T-helper 2 cell (primary cell): ENCODE results near the gene CXCL8.
"Not testable (repeated sequence)": the region's sequence is repeated elsewhere in the genome, so short reads cannot be mapped to it uniquely, and the experiment has no call there.

ENCODE experiments used
- DNase-seq, 5 experiments: peaks; one replicate each; pipeline versions ENCODE4 v3.0.0 to v3.0.0-alpha.2; 2012 to 2022
- total RNA-seq, 2 donors: gene quantifications; one replicate each; lab custom pipeline; 2026; lab: John Stamatoyannopoulos, UW

CXCL8 gene
- 0.07 to 0.62 reads per million in 2 donors for total RNA-seq

DNA sequence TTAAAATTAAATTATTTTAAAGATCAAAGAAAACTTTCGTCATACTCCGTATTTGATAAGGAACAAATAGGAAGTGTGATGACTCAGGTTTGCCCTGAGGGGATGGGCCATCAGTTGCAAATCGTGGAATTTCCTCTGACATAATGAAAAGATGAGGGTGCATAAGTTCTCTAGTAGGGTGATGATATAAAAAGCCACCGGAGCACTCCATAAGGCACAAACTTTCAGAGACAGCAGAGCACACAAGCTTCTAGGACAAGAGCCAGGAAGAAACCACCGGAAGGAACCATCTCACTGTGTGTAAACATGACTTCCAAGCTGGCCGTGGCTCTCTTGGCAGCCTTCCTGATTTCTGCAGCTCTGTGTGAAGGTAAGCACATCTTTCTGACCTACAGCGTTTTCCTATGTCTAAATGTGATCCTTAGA, at the start of gene CXCL8:
Gene CXCL8 (plus strand): TSS at position 217 of the 426 bp plus-strand sequence. CDS start 90 bp downstream, at position 307.
- no peak for DNase-seq

DNA sequence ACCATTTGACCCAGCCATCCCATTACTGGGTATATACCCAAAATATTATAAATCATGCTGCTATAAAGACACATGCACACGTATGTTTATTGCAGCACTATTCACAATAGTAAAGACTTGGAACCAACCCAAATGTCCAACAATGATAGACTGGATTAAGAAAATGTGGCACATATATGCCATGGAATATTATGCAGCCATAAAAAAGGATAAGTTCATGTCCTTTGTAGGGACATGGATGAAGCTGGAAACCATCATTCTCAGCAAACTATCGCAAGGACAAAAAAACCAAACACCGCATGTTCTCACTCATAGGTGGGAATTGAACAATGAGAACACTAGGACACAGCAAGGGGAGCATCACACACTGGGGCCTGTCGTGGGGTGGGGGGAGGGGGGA, 49.2 kb upstream of the CXCL8 start:
- not testable (repeated sequence) for DNase-seq

DNA sequence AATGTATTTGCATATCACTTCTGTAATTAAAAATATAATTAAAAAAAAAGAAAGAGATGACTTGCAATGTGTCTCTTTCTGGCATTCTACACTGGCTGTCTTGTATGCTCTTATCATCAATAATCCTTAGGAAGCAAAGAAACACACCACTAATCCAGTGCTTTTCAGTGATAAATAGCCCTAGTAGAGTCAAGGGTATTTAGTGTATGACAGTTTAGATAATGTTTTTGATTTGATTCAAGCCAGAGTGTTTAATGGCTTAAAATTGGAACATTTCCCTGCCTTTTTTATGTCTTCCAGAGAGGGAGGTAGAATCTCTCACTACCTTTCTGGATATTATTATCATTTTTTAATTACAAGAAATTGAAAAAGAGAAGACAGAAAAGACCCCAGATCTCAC, 48.6 kb upstream of the CXCL8 start:
- DNase-seq: no peak

DNA sequence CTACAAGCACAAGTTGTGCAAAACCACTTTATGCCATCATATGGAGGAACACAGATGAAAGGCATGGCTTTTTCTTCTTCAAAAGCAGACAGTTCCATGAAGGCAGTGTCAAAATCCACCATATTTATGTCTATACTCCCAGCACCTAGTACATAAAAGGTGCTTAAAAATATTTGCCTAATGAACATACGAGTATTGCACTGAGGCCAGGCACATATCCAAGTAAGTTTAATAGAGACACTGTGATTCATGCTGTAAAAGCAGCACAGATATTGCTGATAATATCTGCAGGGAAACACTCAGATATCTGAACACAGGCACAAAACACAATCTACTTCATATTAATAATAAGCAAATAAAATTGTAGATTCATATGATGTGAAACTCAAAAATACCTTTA, 48.1 kb upstream of the CXCL8 start:
- no peak for DNase-seq

DNA sequence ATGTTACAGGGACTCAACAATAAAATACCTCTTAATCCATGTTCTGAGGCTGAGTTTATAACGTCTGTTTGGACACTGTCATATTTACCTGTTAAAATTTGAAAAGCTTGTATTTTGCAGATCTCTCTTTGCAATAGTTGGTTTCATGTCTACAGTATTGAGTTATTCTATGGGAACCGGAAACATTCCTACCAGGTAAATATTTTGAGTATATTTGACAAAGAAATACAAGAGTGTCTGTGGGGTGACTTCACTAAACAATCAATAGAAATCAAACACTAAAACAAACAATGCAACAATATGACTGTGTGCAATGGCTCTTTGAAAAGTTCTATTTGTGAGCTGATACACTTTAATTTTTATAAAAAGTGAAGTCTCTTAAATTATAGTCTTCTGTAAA, 47.7 kb upstream of the CXCL8 start:
- no peak for DNase-seq

DNA sequence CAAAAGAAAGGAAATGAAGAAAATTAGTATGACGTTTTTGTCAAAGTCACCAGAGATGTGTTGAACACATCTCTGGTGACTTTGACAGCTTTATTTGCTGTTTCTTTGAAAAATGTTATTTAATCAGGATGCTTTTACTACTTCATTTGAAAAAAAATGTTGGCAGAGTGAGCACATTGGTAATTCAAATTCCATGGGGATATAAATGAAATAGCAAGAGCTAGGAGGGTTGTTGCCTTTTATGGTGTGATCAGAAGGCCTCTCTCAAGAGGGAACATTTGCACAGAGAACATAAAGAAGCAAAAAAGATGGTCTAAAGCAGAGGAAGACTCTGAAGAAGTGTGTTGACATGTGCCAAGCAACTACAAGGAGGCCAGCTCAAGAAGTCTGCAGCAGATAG, 46.6 kb upstream of the CXCL8 start:
- DNase-seq: no peak

DNA sequence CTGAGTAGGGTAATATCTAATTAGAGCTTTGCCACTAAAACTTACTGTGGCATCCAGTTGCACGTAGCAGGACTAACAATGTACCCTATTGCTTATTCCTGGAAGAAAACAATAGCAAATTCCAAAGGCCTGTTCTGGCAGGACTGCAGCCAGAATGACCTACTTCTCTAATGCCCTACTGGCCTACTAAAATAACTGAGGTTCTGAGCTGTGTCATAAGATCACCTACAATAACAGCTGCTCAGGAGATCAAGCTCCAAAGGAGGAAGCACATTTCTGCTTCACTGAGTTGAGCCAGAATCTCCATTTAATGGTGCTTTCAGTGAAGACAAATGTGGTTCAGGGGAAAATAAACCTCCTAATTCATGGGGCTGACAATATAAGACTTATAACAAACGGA, 42.2 kb upstream of the CXCL8 start:
- DNase-seq: no peak

DNA sequence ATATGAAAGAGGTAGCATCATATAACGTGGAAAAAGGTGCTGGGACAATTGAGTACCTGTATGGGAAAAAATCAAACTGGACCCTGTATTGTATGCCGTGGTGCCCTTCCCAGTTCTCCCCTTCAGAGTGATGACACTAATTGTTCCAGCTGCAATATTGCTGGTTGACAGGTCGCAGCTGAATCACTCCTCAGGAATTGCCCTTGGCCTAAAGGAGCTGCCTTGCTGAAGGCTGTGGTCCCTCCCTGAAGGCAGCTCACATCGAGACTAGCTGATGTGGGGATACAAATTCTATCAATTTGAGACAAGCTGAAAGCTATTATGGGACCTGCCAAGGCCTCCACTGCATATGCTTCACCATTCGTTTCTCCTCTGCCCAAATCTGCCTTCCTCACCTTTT, 39.3 kb upstream of the CXCL8 start:
- no peak for DNase-seq

DNA sequence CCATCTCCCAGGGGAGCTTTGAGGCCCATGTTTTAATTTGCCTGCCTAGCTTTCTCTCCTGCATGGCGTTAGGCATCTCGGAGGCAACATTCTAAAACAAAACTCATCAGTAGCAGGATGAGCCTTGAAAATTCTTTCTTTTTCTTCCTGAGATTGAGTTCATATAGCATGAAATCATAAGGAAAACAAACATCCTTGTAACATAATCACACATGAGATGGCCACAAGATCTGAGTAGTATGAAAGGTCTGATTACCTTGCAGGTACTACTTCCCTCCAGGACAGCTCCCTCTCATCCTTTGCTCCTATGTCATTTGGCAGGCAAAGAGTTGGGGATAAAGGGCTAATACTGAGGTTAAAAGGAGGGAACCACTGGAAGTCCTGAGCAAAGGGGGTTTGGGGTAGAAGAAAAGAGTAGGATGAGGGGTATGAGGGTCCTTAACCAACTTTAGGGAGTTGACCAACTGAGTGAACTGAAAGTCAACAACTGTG, 37.5 kb upstream of the CXCL8 start:
- no peak for DNase-seq

DNA sequence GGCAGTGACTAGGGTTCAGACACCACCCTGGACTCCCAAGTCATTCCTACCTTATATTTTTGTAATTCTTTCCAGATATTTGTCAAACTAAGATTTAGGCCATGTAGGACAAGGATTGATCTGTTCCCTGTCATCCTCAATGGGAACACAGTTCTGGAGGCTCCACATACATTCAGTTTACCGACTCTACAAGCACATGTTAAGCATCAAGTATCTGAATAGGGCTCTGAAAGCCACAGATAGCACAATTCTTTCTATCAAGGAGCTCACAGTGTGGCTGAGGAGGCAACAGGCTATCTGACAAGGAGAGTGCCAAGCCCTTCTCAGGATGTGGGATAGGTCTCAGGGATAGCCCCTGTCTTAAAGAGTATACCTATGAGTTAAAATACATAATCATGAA, 37.0 kb upstream of the CXCL8 start:
- DNase-seq: no peak

DNA sequence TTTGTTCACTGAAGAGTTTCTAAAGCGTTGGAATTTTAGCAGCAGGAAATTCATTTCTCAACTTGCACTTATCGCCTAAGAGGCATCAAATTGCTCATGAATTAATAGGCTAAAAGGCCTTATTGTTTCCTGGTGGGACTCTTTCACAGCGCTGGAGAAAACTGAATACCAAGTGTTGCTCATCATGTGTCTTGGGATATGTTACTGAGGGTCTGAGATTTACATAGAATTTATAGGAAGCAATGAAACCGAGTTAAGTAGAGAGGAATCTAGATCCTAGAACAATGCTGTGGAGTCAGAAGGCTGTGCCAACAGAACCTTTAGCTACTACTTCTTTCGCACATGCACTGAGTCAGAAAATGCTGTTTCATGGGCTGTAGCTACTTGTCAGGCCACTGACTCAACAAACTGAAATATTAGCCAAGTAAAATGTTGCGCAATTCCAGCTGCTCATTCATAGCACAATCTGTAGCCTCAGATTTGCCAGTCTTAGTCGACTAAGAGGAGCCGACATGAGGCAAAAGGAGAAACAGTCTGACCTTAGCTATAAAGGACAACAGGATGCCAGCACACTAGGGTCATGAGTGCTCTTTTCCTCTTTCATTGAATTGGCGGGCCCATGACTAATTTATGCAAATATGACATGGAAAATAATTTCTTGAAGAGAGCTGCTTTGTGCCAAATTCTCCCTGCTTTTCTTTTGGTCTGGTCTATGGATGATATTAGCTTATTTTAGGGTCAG, 35.9 kb upstream of the CXCL8 start:
- DNase-seq: peak in 1 of 5 experiments; percentile 14

DNA sequence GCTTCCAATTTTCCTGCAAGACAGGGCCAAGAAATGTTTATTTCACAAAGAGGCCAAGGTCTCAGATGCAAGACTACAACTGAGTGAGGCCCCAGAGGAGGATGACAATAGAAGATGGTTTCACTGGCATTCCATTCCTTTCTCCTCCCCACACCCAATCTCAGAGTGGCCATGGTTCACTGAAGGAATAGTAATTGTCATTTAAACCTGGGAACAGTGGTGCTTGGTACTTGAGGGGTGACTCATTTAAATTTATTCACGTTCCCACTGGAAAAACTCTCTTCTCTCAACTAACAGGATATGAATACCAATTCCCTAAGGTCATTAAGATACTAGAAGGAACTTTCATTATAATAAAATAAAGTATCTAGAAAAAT, 35.3 kb upstream of the CXCL8 start:
- DNase-seq: no peak

DNA sequence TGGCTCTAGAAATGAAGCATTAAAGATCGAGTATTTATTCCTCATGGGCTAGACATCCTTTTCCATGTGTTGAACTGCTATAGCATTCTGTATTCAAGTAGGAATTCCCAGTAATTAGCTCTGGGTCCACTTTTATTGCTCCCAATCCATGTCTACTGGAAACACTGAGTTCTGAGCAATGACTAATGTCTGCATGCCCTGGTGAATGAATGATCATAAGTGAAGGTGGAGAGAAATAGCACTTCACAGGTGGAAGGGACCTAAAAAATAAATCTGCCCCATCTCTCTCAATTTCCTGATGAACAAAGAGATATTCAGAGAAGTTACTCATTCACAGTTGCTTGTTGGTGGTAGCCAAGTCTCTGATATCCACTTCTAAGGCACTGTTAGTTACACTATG, 34.6 kb upstream of the CXCL8 start:
- no peak for DNase-seq

DNA sequence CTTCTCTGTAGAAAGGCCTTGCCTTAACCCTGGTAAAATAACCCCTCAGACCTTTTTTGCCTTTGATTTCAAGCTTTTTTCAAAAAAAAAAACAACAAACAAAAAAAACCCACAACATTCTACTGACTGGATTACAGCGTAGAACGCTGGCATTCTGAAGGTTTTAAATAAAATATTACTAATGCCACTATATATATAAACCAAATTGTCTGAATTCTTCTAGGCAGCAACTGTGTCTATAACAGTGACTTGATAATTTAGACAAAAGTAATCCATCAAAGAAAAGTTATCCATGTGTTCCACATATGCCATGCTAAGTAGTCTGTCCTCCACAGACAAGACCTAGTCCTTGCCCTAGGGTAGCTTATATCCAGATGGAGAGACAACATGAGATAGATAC, 33.6 kb upstream of the CXCL8 start:
- no peak for DNase-seq

DNA sequence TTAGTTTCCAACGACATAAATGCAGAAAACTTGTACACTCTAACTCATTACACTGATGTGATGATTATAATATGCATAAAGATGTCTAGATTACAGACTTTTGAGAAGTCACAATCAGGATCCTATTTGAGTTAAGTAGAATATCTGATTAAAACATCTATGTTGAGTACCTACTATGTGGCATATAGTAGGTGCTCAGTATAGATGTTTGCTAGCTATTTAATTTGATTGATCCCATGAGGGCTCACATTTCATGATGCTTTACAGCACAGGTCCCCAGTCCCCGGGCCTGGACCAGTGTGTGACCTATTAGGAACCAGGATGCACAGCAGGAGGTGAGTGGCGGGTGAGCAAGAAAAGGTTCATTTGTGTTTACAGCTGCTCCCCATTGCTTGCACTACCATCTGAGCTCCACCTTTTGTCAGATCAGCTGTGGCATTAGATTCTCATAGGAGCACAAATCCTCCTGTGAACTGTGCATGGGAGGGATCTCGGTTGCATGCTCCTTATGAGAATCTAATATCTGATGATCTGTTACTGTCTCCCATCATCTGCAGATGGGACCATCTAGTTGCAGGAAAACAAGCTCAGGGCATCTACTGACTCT, 33.0 kb upstream of the CXCL8 start:
- DNase-seq: no peak

DNA sequence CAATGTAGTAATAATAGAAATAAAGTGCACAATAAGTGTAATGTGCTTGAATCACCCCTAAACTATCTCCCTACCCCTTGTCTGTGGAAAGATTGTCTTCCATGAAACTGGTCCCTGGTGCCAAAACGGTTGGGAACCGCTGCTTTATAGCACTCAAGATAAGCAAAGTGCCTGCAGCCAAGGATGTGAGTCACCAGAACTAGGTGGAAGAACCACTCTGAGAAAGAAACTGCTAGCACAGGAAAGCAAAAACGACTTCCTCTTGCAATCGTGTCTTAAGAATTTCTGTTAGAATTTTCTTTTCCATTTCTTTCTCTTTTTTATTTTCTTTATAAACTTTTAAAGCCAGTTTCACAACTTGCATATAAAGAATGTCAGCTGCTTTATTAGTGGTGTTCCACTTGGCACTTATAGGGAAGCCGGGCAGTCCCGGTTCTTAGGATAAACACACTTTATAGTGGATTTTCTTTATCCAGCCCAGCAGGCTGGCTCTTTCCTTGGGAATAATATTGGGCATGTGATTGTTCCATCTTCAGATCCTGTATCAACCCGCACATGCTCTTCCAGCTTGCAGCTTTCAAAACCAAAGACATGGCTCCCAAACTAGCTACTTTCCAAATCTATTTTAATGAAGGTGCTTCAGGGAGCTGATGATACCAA, 32.3 kb upstream of the CXCL8 start:
- peak in 1 of 5 experiments; percentile 61 for DNase-seq

DNA sequence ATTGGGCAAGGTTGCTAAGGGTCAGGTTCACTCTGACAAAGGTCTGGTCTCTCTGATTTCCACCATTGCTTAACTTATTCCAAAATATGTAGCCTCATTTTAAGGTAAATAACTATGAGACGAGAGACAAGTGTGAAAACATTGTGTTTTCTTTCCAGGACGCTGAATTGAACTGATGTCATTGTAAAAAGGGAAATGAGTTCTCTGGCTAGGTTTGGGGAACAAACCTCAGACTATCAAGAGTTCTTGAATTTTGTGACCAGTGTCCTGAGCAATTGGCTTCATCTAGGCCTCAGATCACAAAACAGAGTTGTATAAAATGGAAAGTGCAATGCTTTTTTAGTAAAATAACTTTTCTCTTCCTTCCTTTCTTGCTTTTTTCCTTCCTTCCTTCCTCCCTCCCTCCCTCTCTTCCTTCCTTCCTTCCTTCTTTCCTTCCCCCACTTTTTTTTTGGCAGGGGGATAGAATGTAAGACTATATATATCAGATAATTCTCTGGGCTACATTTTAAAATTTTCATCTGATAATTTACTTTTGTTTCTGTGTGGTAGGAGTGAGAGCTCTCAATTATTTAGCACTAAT, 30.8 kb upstream of the CXCL8 start:
- no peak for DNase-seq

DNA sequence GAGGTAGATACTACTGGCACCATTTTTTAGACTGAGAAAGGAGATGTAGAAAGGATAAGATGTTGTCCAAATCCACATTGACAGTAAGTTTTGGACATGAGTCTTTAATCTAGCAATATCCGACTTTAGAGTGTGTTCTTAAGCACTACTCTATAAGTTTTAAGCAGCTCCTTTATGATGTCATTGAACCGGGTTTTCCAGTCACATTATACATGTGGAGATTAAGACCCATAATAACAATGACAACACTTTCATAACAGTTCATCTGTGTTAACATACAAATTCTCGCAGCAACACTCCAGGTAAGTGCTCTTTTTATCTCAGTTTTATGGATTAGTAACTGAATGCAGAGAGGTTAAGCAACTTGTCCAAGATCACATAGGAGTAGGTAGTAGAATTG, 30.3 kb upstream of the CXCL8 start:
- no peak for DNase-seq

DNA sequence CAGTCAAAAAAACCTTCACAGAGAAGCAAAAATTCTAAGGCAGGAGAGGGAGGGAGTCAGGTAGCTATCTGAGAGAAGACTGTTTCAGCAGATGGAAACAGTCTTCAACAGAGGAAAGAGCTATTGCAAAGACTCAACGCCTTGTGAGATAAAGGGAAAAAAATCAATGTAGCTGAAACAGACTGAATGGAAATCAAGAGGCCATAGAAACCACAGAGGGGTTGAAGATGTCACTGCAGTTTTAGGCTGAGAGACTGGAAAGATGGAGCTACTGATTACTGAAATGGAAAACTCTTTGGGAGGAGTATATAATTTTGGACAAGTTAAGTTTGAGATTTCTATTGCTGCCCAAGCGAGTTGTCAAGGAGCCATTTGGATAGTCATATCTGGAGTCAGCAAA, 28.4 kb upstream of the CXCL8 start:
- DNase-seq: no peak

DNA sequence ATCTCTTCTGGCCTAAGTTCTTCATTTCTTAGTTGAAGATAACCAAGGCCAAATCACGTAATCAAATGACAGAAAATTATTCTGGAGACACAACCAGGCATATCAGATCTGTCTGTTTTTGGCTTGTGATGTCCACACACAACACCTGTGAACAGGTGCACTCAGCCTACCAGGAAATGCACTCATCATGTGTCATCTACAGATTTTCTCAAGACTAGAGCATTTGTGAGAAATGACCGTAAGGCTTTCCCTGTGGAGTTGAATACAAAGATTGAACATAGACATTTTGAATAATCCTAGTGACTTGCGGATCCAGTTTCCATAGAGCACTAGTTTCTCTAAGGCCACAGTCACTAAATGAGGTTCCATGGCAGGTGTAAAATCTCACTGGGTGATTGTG, 26.7 kb upstream of the CXCL8 start:
- DNase-seq: no peak

DNA sequence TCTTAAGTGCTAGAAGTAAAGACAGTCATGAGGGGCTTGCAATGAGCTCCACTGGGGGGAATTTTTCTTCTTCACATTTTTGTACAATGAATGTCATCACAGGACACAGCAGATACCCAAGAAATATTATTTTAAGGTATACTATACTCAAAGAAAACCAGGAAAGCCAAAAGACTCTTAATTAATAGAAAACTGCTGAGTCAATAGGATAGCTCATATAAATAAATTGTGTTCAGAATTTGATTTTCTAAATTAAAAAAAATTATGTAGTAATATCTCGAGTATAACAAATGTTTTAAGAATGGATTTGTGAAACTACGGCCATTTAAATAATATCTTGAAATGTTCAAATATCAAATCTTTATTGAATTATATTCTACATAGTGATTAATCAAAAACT, 25.7 kb upstream of the CXCL8 start:
- no peak for DNase-seq

DNA sequence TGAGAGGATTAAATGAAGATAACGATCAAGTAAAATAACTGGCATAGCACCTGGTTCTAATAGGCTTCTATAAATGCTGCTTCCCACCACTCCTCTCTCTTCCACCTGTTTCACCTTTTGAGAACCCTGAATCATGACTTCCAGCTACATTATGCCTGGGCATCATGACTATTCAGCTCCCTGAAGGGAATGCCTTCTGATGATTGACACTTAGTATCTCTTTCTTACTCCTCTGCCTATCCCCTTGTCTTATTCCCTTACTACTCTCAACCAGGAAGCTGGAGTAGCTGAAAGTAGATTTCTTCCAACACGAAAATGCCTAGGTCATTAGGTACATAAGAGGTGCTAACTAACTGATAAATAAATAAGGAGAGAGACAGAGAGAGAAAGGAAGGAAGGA, 24.7 kb upstream of the CXCL8 start:
- DNase-seq: no peak
